ENCODE results near the gene NLGN3.

- no peak for TF ChIP-seq EP300 (IDR thresholded peaks at IDR 0.05)
- no peak for TF ChIP-seq CTCF (IDR thresholded peaks at IDR 0.05)
- TF ChIP-seq POLR2A (IDR thresholded peaks at IDR 0.05) = no peak
These were observed 14.7 kb downstream of the NLGN3 start for GRCh38 chrX:71159335-71159734.
